IPS-18c (cell line): ENCODE measurements around the gene ATPAF1.
"Not testable (repeated sequence)": the region's sequence is repeated elsewhere in the genome, so short reads cannot be mapped to it uniquely, and the experiment has no call there.

ENCODE experiments used
- H3K4me3 ChIP-seq: 2 replicates; pipeline ENCODE4 v1.7.0; 2013; ENCODE audit warnings: low read depth, mild to moderate bottlenecking, low read length, moderate library complexity; ENCODE audit not compliant: insufficient read depth
- H3K9me3 ChIP-seq: one replicate; pipeline ENCODE4 v1.6.1; 2013; ENCODE audit warnings: mild to moderate bottlenecking, low read length, moderate library complexity; ENCODE audit not compliant: control insufficient read depth, insufficient read depth

Gene ATPAF1, protein sequence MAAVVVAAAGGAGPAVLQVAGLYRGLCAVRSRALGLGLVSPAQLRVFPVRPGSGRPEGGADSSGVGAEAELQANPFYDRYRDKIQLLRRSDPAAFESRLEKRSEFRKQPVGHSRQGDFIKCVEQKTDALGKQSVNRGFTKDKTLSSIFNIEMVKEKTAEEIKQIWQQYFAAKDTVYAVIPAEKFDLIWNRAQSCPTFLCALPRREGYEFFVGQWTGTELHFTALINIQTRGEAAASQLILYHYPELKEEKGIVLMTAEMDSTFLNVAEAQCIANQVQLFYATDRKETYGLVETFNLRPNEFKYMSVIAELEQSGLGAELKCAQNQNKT

GRCh38 chr1:46667782-46668760 lies at the start of gene ATPAF1:
TSS of gene ATPAF1 (minus strand) at chr1:46668364. CDS start at chr1:46668322, 42 bp downstream.
- H3K9me3 ChIP-seq, result no peaks in the 10 kb centered on the region
- peak within 1 kb of the TSS; percentile 88 for H3K4me3 ChIP-seq

- H3K9me3 ChIP-seq, result no peaks in the 10 kb centered on the region
- peak overlapping the region; percentile 95 for H3K4me3 ChIP-seq
These were observed 49.5 kb upstream of the ATPAF1 start for GRCh38 chr1:46717654-46718053.

DNA sequence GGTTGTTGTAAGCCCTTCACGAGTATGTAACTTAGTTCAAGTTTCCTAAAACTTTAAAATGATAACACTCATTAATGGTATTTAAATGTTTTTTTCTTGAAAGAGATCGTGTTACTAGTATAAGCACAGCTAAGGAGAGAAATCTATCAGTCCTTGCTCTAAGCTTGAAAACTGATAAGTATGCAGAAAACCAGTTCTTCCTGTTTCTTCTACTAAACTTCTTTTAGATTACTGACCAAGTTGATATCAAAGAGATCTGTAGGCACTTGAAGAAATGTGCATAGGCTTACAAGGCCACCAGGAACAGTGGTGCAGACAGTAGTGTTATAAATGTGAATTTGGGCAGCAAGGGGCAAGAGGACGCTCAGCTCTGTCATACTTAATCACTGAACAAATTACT lies 46.8 kb upstream of the ATPAF1 start:
- Histone ChIP-seq H3K4me3 (no peak overlapping the region), H3K9me3 (no peaks in the 10 kb centered on the region)

DNA sequence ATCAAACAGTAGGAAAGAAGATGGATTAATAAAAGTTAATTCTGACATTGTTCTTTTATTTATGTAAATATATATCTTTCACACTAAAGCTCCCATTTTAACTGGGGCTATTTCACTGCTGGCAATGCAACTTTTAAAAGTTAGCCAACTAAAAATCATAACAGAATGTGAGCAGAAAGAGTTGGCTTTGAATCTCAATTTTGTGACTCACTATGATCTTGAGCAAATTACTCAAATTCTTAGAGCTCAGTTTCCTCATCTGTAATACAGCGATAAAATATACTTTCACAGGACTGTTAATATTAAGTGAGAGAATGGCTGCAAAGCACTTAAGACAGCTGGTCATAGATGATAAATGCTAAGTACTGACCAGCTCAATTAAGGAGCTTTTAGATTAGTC lies 40.0 kb upstream of the ATPAF1 start:
- Histone ChIP-seq H3K9me3 (no peaks in the 10 kb centered on the region), H3K4me3 (no peak overlapping the region)

- Histone ChIP-seq H3K4me3 (no peak overlapping the region), H3K9me3 (no peaks in the 10 kb centered on the region)
These were observed 37.2 kb upstream of the ATPAF1 start for GRCh38 chr1:46705408-46705807.

DNA sequence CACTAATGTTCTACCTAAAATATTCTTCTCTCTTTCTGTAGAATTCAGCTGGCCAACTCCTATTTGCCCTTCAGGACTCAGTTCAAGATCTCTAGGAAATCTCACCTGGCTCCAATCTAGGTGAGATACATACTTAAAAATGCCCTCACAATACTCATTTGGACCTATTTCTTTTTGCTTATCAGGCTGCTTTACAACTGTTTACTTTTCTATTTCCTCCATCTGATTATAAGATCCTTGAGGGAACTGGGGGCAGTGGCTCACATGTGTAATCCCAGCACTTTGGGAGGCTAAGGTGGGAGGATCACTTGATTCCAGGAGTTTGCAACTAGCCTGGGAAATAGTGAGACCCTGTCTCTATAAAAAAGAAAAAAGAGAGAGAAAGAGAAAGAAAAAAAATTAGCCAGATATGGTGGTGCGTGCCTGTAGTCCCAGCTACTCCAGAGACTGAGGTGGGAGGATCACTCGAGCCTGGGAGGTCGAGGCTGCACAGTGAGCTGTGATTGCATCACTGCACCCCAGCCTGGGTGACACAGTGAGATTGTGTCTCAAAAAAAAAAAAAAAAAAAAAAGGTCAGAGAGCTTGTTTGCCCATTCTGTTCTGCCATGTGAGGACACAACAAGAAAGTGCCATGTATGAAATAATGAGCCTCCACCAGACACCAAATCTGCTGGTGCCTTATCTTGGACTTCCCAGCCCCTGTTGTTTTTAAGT lies 35.9 kb upstream of the ATPAF1 start:
- no peaks in the 10 kb centered on the region for H3K9me3 ChIP-seq
- no peak overlapping the region for H3K4me3 ChIP-seq

- no peak overlapping the region for H3K4me3 ChIP-seq
- no peaks in the 10 kb centered on the region for H3K9me3 ChIP-seq
These were observed 31.5 kb upstream of the ATPAF1 start for GRCh38 chr1:46699666-46700065.

- Histone ChIP-seq H3K4me3 (no peak overlapping the region), H3K9me3 (no peaks in the 10 kb centered on the region)
These were observed 28.9 kb upstream of the ATPAF1 start for GRCh38 chr1:46697053-46697452.

DNA sequence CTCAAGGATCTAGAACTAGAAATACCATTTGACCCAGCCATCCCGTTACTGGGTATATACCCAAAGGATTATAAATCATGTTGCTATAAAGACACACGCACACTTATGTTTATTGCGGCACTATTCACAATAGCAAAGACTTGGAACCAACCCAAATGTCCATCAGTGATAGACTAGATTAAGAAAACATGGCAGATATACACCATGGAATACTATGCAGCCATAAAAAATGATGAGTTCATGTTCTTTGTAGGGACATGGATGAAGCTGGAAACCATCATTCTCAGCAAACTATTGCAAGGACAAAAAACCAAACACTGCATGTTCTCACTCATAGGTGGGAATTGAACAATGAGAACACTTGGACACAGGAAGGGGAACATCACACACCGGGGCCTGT lies 26.5 kb upstream of the ATPAF1 start:
- H3K4me3 ChIP-seq, result not testable (repeated sequence)

GRCh38 chr1:46692811-46693770 lies 24.9 kb upstream of the ATPAF1 start:
- H3K4me3 ChIP-seq, result no peak overlapping the region
- H3K9me3 ChIP-seq, result no peaks in the 10 kb centered on the region

More for the DNA sequence above, 26.5 kb upstream of the ATPAF1 start:
- H3K9me3 ChIP-seq, result not testable (repeated sequence)

GRCh38 chr1:46691997-46692790 lies 24.0 kb upstream of the ATPAF1 start:
- Histone ChIP-seq H3K9me3 (no peaks in the 10 kb centered on the region), H3K4me3 (no peak overlapping the region)

DNA sequence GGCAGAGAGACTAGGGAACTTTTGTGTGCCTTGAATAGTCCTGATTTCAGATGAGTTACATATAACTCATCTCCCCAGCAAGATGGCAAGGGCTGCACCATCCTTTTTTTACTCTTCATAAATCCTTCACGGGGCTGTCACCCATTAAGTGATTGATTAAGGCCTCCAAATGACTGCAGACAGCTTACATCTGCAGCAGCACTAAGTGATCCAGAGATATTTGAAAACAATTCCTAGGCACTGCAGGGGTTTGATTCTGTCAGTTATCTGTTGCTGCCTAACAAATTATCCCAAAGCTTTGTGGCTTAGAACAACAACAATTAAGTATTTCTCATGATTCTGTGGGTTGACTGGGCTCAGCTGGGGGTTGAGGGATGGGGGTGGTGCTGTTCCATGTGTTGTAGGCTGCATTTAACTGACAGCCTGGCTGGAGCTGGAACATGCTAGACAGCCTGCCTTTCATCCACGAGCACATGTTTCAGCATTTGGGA lies 22.8 kb upstream of the ATPAF1 start:
- Histone ChIP-seq H3K4me3 (no peak overlapping the region), H3K9me3 (no peaks in the 10 kb centered on the region)

GRCh38 chr1:46689897-46690296 lies 21.7 kb upstream of the ATPAF1 start:
- no peak overlapping the region for H3K4me3 ChIP-seq
- H3K9me3 ChIP-seq, result no peaks in the 10 kb centered on the region

DNA sequence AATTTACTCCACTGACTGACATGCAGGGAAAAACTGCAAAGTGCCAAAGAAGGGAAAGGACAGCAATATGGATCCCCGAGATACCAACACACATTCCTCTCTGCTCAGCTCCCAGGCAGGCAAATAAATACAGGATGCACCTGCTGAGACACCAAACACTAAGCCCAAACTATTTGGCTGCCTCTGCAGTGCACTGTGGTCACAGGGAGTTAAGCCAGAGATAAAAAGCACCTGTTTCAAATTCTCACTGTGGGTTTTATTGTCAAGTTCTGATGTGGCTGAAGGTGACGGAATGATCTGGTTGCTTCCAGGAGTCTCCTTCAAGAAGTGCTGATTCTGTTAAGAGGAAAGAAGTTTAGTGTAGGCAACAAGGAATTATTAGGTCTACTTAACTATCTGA lies 21.2 kb upstream of the ATPAF1 start:
- H3K4me3 ChIP-seq, result no peak overlapping the region
- H3K9me3 ChIP-seq, result no peaks in the 10 kb centered on the region

- H3K4me3 ChIP-seq, result no peak overlapping the region
These were observed 19.9 kb upstream of the ATPAF1 start for GRCh38 chr1:46687921-46688509.

More at GRCh38 chr1:46687921-46688509, 19.9 kb upstream of the ATPAF1 start:
- no peaks in the 10 kb centered on the region for H3K9me3 ChIP-seq
